H1 (cell line): ENCODE results near the gene COX18. TPM values are rescaled to one million over a fixed set of nuclear protein-coding genes. Genes with fewer than 3 reads are reported as not detected.

Experiments used
- CTCF ChIA-PET: fragments of 300-600 bp; sonication (Branson Sonifier 250); formaldehyde crosslinking; loops from one replicate; lab custom pipeline; 2021; ENCODE audit not compliant: partially characterized antibody; lab: Charles Lee
- POLR2A ChIA-PET: fragments of 300-600 bp; sonication (Branson Sonifier 250); formaldehyde crosslinking; loops from one replicate; lab custom pipeline; 2021; ENCODE audit warnings: inconsistent platforms; ENCODE audit not compliant: partially characterized antibody; lab: Charles Lee
- DNase-seq, 2 experiments: peaks; one replicate each; pipeline versions ENCODE4 v3.0.0 to v3.0.0-alpha.2; 2010 to 2022; ENCODE audit warnings: low spot score in 2 of 2, low read depth in 1 of 2, mixed read lengths in 1 of 2
- FAIRE-seq: peaks from 2 replicates; lab custom pipeline; 2011; peaks lifted over from hg19 to GRCh38; lab: Jason Lieb, UNC
- H2AFZ ChIP-seq: 2 replicates; pipeline ENCODE4 v1.8.1; 2012; ENCODE audit warnings: low read length, inconsistent platforms
- H2AK5ac ChIP-seq: 2 replicates; pipeline ENCODE4 v1.6.1; 2013; ENCODE audit warnings: low read depth, low read length
- H2BK120ac ChIP-seq: replicated peaks from 2 replicates; pipeline ENCODE3; 2013; ENCODE audit warnings: low read depth, low read length, inconsistent platforms
- H2BK12ac ChIP-seq: 2 replicates; pipeline ENCODE4 v1.6.1; 2013; ENCODE audit warnings: low read depth, low read length
- H2BK15ac ChIP-seq: 2 replicates; pipeline ENCODE4 v1.6.1; 2013; ENCODE audit warnings: low read length
- H2BK20ac ChIP-seq: 2 replicates; pipeline ENCODE4 v1.6.1; 2013; ENCODE audit warnings: low read length
- H2BK5ac ChIP-seq: 2 replicates; pipeline ENCODE4 v1.6.1; 2013; ENCODE audit warnings: low read depth, low read length
- H3K14ac ChIP-seq: 2 replicates; pipeline ENCODE4 v1.6.1; 2013; ENCODE audit warnings: inconsistent platforms; ENCODE audit not compliant: insufficient read length
- H3K18ac ChIP-seq: 2 replicates; pipeline ENCODE4 v1.6.1; 2013; ENCODE audit warnings: low read length; ENCODE audit errors: extremely low read depth
- H3K23ac ChIP-seq: 2 replicates; pipeline ENCODE4 v1.6.1; 2013; ENCODE audit warnings: inconsistent platforms; ENCODE audit not compliant: insufficient read length
- H3K23me2 ChIP-seq: 2 replicates; pipeline ENCODE4 v1.6.1; 2013; ENCODE audit warnings: low read depth, low read length
- H3K27ac ChIP-seq: 2 replicates; pipeline ENCODE4 v1.6.1; 2011; ENCODE audit warnings: low read depth, low read length, inconsistent platforms
- H3K27me3 ChIP-seq, 4 experiments: replicated peaks in 1 of 4; 1 replicate in 1 of 4; 2 replicates in 3 of 4; pipeline versions ENCODE4 v1.6.1 to v1.8.1; 2011 to 2013; ENCODE audit warnings: low read length in 3 of 4, mild to moderate bottlenecking in 3 of 4, inconsistent platforms in 2 of 4, mixed read lengths in 2 of 4, moderate library complexity in 1 of 4; ENCODE audit not compliant: control insufficient read depth in 3 of 4, insufficient read depth in 3 of 4; ENCODE audit errors: extremely low read depth in 1 of 4
- H3K36me3 ChIP-seq, 4 experiments: 2 replicates each; pipeline versions ENCODE4 v1.6.1 to v1.8.1; 2011 to 2013; ENCODE audit warnings: mild to moderate bottlenecking in 4 of 4, low read length in 3 of 4, moderate library complexity in 2 of 4, control low read depth in 1 of 4, inconsistent platforms in 1 of 4; ENCODE audit not compliant: insufficient read depth in 4 of 4, control insufficient read depth in 2 of 4
- H3K4ac ChIP-seq: replicated peaks from 2 replicates; pipeline ENCODE3; 2013; ENCODE audit warnings: low read length, low read depth, mixed read lengths, inconsistent platforms; ENCODE audit not compliant: insufficient read length
- H3K4me1 ChIP-seq, 4 experiments: replicated peaks in 1 of 4; 1 replicate in 1 of 4; 2 replicates in 3 of 4; pipeline versions ENCODE4 v1.6.1 to v1.8.1; 2011 to 2013; ENCODE audit warnings: low read length in 3 of 4, inconsistent platforms in 2 of 4, mixed read lengths in 1 of 4; ENCODE audit not compliant: insufficient read depth in 4 of 4, control insufficient read depth in 3 of 4
- H3K4me2 ChIP-seq, 2 experiments: 2 replicates each; pipeline versions ENCODE4 v1.6.1 to v1.8.1; 2011 to 2013; ENCODE audit warnings: low read depth in 2 of 2, low read length in 2 of 2, control low read depth in 1 of 2, inconsistent platforms in 1 of 2, mild to moderate bottlenecking in 1 of 2; ENCODE audit not compliant: insufficient read depth in 1 of 2
- H3K4me3 ChIP-seq, 4 experiments: fragments of 200-600, 300-600 bp in 1 of 4; sonication (generic), shearing (Covaris generic), sonication (Bioruptor Twin) in 1 of 4; 2 replicates each; pipeline versions ENCODE4 v1.5.1 to v1.8.1; 2011 to 2016; ENCODE audit warnings: low read length in 4 of 4, low read depth in 3 of 4, control low read depth in 2 of 4, inconsistent platforms in 2 of 4, mild to moderate bottlenecking in 2 of 4, mixed read lengths in 1 of 4, moderate library complexity in 1 of 4; ENCODE audit not compliant: insufficient read depth in 2 of 4; ENCODE audit errors: extremely low read depth in 1 of 4
- H3K56ac ChIP-seq: replicated peaks from 2 replicates; pipeline ENCODE3; 2013; ENCODE audit warnings: low read depth, mild to moderate bottlenecking, mixed read lengths, low read length, inconsistent platforms; ENCODE audit not compliant: insufficient read length
- H3K79me1 ChIP-seq: 2 replicates; pipeline ENCODE4 v1.6.1; 2013; ENCODE audit warnings: low read depth, low read length, control low read depth
- H3K79me2 ChIP-seq, 2 experiments: 2 replicates each; pipeline versions ENCODE4 v1.6.1 to v1.8.1; 2012 to 2013; ENCODE audit warnings: low read length in 2 of 2, mild to moderate bottlenecking in 2 of 2, inconsistent platforms in 1 of 2; ENCODE audit not compliant: insufficient read depth in 2 of 2, control insufficient read depth in 1 of 2
- H3K9ac ChIP-seq, 4 experiments: replicated peaks in 1 of 4; 1 replicate in 1 of 4; 2 replicates in 3 of 4; pipeline versions ENCODE4 v1.6.1 to v1.8.1; 2011 to 2013; ENCODE audit warnings: low read depth in 3 of 4, low read length in 3 of 4, control low read depth in 2 of 4, mild to moderate bottlenecking in 2 of 4, moderate library complexity in 2 of 4, inconsistent platforms in 1 of 4; ENCODE audit errors: extremely low read depth in 1 of 4
- H3K9me3 ChIP-seq, 2 experiments: 2 replicates each; pipeline versions ENCODE4 v1.6.1 to v1.8.1; 2012 to 2013; ENCODE audit warnings: mild to moderate bottlenecking in 2 of 2, moderate library complexity in 2 of 2, control low read depth in 1 of 2, inconsistent platforms in 1 of 2, low read depth in 1 of 2, low read length in 1 of 2, mixed read lengths in 1 of 2; ENCODE audit not compliant: insufficient read depth in 2 of 2
- H4K20me1 ChIP-seq, 2 experiments: replicated peaks in 1 of 2; 2 replicates each; pipeline versions ENCODE3 to v1.8.1; 2011 to 2013; ENCODE audit warnings: inconsistent platforms in 2 of 2, low read length in 2 of 2, mild to moderate bottlenecking in 1 of 2; ENCODE audit not compliant: insufficient read depth in 2 of 2, control insufficient read depth in 1 of 2
- H4K5ac ChIP-seq: 2 replicates; pipeline ENCODE4 v1.6.1; 2013; ENCODE audit warnings: low read length, low read depth, mixed read lengths, inconsistent platforms; ENCODE audit not compliant: insufficient read length
- H4K8ac ChIP-seq: 2 replicates; pipeline ENCODE4 v1.8.0; 2013; ENCODE audit warnings: mild to moderate bottlenecking, moderate library complexity, low read length, inconsistent platforms; ENCODE audit not compliant: insufficient read depth; ENCODE audit errors: extremely low read depth
- H4K91ac ChIP-seq: replicated peaks from 2 replicates; pipeline ENCODE3; 2013; ENCODE audit warnings: low read length, mixed read lengths, inconsistent platforms; ENCODE audit not compliant: insufficient read length
- BRCA1 ChIP-seq: IDR thresholded peaks from 2 replicates; pipeline ENCODE4 v1.6.1; 2012; ENCODE audit warnings: low read depth, low read length, improper control_type of control experiment
- FOSL1 ChIP-seq: IDR thresholded peaks from 2 replicates; pipeline ENCODE4 v1.6.1; 2011; ENCODE audit warnings: mild to moderate bottlenecking, low read depth, low read length, moderate library complexity; ENCODE audit not compliant: insufficient read depth
- GABPA ChIP-seq: IDR thresholded peaks from 2 replicates; pipeline ENCODE4 v1.6.1; 2011; ENCODE audit warnings: mild to moderate bottlenecking, low read length, moderate library complexity, borderline replicate concordance; ENCODE audit not compliant: insufficient read depth
- MAX ChIP-seq: IDR thresholded peaks from 2 replicates; pipeline ENCODE4 v1.6.1; 2012; ENCODE audit warnings: inconsistent platforms
- POU5F1 ChIP-seq: IDR thresholded peaks from 2 replicates; pipeline ENCODE4 v1.6.1; 2011; ENCODE audit warnings: low read depth, mild to moderate bottlenecking, low read length, moderate library complexity
- RFX5 ChIP-seq: IDR thresholded peaks from 2 replicates; pipeline ENCODE4 v1.6.1; 2011; ENCODE audit warnings: low read depth, low read length, improper control_type of control experiment, borderline replicate concordance
- SIRT6 ChIP-seq: IDR thresholded peaks from one replicate; pipeline ENCODE4 v1.7.1; 2012; ENCODE audit warnings: low read length, inconsistent platforms
- SP4 ChIP-seq: IDR thresholded peaks from 2 replicates; pipeline ENCODE4 v1.6.1; 2012; ENCODE audit warnings: low read length, inconsistent platforms
- TAF1 ChIP-seq: IDR thresholded peaks from 2 replicates; pipeline ENCODE4 v1.6.1; 2011; ENCODE audit warnings: mild to moderate bottlenecking, low read depth, low read length
- TEAD4 ChIP-seq: IDR thresholded peaks from 2 replicates; pipeline ENCODE4 v1.6.1; 2012; ENCODE audit warnings: low read depth, low read length, inconsistent platforms, mixed read lengths
- WGBS, 2 experiments: shearing (Covaris generic) in 1 of 2; methylation state at CpG; one replicate each; pipeline versions ENCODE4 v1.1.6 to v1.1.7; 2013 to 2015; ENCODE audit warnings: low lambda C conversion rate in 2 of 2, mixed read lengths in 2 of 2, inconsistent platforms in 1 of 2, low coverage in 1 of 2, missing lambda C conversion rate in 1 of 2; ENCODE audit not compliant: insufficient replicate concordance in 2 of 2, insufficient coverage in 1 of 2, insufficient read length in 1 of 2; ENCODE audit errors: extremely low coverage in 1 of 2, missing lambda C conversion rate in 1 of 2; 5-methylcytosine and 5-hydroxymethylcytosine counted together
- polyA plus RNA-seq, 7 experiments: library from polyadenylated mRNA; depleted of rRNA in 3 of 7; stranded (reverse) in 5 of 7; unstranded in 2 of 7; fragments of >200 nt in 5 of 7; fragments of 200-250 nt in 2 of 7; gene quantifications; 1 replicate in 5 of 7; 2 replicates in 1 of 7; 4 replicates in 1 of 7; pipeline versions ENCODE4 v1.2.1 to v1.2.3, GENCODE V29; 2011 to 2013; ENCODE audit warnings: missing spikeins in 2 of 7, mixed read lengths in 2 of 7
- total RNA-seq: library from RNA; stranded (reverse); fragmentation: NEBNext Ultra II Directional; extraction: Animal tissue kit (Norgen Biotek cat#: 25700); gene quantifications from 2 replicates; pipeline ENCODE4 v1.2.1, GENCODE V29; 2021

The COX18 gene
- total and polyA plus RNA-seq, 2 of the 8 experiments (the other 6 are each of a cell fraction or from before 2014, with no cell fraction given) = 23.0 to 23.7 TPM

- no peak overlapping the region for H2BK12ac ChIP-seq
- WGBS, 2 experiments = 89% methylated on average over 1 of the region's 1 CpG; no CpG with 5 or more reads in 1 of the 2 experiments
- H2BK15ac ChIP-seq = no peak overlapping the region
- no peak overlapping the region for H3K4ac ChIP-seq
- H4K20me1 ChIP-seq = no peaks in the 10 kb centered on the region
- H2AK5ac ChIP-seq = no peak overlapping the region
- no peak overlapping the region for H3K14ac ChIP-seq
- TF ChIP-seq TAF1 (no peak), SIRT6 (no peak), FOSL1 (no peak), GABPA (no peak), POU5F1 (no peak), BRCA1 (no peak), SP4 (no peak), RFX5 (no peak), MAX (no peak), TEAD4 (no peak)
- no peaks in the 10 kb centered on the region for H3K79me1 ChIP-seq
- H4K8ac ChIP-seq = no peak overlapping the region
- FAIRE-seq (no peak), DNase-seq (no peak)
- H2BK20ac ChIP-seq = no peak overlapping the region
- H3K36me3 ChIP-seq = no peaks in the 10 kb centered on the region
- H3K4me1 ChIP-seq = no peaks in the 10 kb centered on the region
- H3K27me3 ChIP-seq = no peaks in the 10 kb centered on the region
- no peak overlapping the region for H3K27ac ChIP-seq
- H3K4me3 ChIP-seq = no peak overlapping the region
- H3K4me2 ChIP-seq = no peak overlapping the region
- no peaks in the 10 kb centered on the region for H3K23me2 ChIP-seq
- CTCF ChIA-PET = interaction anchor here (0.8 to 2.2 kb wide), 4 partner anchors 8 to 709 kb away, joined by 3 to 11 read pairs (median 5); no protein-coding TSS in a partner anchor
- no peak overlapping the region for H3K23ac ChIP-seq
- H4K91ac ChIP-seq = no peak overlapping the region
- H3K56ac ChIP-seq = no peak overlapping the region
- no peak overlapping the region for H3K9ac ChIP-seq
- no peak overlapping the region for H2AFZ ChIP-seq
- no peaks in the 10 kb centered on the region for H3K79me2 ChIP-seq
- POLR2A ChIA-PET = no interaction called here
- no peaks in the 10 kb centered on the region for H3K9me3 ChIP-seq
- H2BK5ac ChIP-seq = no peak overlapping the region
- H2BK120ac ChIP-seq = no peak overlapping the region
- no peak overlapping the region for H3K18ac ChIP-seq
- no peak overlapping the region for H4K5ac ChIP-seq
Observed at GRCh38 chr4:73013310-73013709, 56.2 kb downstream of the COX18 start.
